Fibroblast of pulmonary artery (primary cell): ENCODE results near the gene MYCBP2.

Source experiments
- DNase-seq: peaks from one replicate; pipeline ENCODE4 v3.0.0-alpha.2; 2010; ENCODE audit warnings: low read depth
- H3K4me3 ChIP-seq: replicated peaks from 2 replicates; pipeline ENCODE4 v1.5.1; 2011; ENCODE audit warnings: low read depth, mild to moderate bottlenecking, control low read depth, low read length, moderate library complexity
- TF ChIP-seq, protein P1 (sequence below): IDR thresholded peaks from 2 replicates; pipeline ENCODE4 v1.5.1; 2011; ENCODE audit warnings: mild to moderate bottlenecking, control low read depth, low read length, inconsistent platforms; ENCODE audit errors: missing control alignments

The MYCBP2 gene

GRCh38 chr13:77094773-77095172, 232.1 kb downstream of the MYCBP2 start:
- DNase-seq: no peak
- TF ChIP-seq, protein P1, sequence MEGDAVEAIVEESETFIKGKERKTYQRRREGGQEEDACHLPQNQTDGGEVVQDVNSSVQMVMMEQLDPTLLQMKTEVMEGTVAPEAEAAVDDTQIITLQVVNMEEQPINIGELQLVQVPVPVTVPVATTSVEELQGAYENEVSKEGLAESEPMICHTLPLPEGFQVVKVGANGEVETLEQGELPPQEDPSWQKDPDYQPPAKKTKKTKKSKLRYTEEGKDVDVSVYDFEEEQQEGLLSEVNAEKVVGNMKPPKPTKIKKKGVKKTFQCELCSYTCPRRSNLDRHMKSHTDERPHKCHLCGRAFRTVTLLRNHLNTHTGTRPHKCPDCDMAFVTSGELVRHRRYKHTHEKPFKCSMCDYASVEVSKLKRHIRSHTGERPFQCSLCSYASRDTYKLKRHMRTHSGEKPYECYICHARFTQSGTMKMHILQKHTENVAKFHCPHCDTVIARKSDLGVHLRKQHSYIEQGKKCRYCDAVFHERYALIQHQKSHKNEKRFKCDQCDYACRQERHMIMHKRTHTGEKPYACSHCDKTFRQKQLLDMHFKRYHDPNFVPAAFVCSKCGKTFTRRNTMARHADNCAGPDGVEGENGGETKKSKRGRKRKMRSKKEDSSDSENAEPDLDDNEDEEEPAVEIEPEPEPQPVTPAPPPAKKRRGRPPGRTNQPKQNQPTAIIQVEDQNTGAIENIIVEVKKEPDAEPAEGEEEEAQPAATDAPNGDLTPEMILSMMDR: no peak
- H3K4me3 ChIP-seq: no peak overlapping the region

- no peak for DNase-seq
- TF ChIP-seq, protein P1: no peak
- no peak overlapping the region for H3K4me3 ChIP-seq
These were observed 233.2 kb downstream of the MYCBP2 start for GRCh38 chr13:77093735-77094134.

- no peak for DNase-seq
These were observed 242.1 kb downstream of the MYCBP2 start for GRCh38 chr13:77084755-77085154.

DNA sequence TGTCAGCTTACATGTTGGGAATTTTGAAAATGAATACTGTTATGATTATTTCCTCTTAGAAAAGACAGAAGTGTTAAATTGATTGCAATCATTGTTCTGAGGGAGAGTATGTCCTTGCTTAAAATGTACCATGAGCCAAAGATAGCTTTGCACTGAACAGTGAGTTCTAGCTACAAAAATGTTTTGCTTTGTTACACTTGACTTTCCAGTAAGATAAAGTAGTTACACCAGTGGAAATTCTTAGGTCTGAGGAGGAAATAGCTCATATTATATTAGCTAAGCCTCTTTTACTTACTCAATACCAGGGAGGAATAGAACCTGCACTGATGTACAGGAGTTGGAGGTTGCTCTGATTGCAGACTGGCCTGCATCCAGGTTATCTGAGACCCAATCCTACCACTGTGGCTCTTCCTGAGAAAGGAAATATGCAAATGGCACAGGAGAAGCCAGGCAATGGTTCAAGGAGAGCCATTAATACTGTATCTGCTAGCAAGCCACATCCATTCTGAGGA, 246.9 kb downstream of the MYCBP2 start:
- TF ChIP-seq, protein P1: no peak

More at GRCh38 chr13:77084755-77085154, 242.1 kb downstream of the MYCBP2 start:
- TF ChIP-seq, protein P1: no peak
- no peak overlapping the region for H3K4me3 ChIP-seq

GRCh38 chr13:77067519-77067918, 259.4 kb downstream of the MYCBP2 start:
- DNase-seq: no peak
- TF ChIP-seq, protein P1: no peak
- H3K4me3 ChIP-seq: no peak overlapping the region

More for the DNA sequence above, 246.9 kb downstream of the MYCBP2 start:
- no peak overlapping the region for H3K4me3 ChIP-seq
- peak; percentile 7 for DNase-seq

GRCh38 chr13:77065461-77066147, 261.3 kb downstream of the MYCBP2 start:
- TF ChIP-seq, protein P1: no peak
- DNase-seq: no peak
- no peak overlapping the region for H3K4me3 ChIP-seq

- TF ChIP-seq, protein P1: no peak
- no peak overlapping the region for H3K4me3 ChIP-seq
- DNase-seq: peak; percentile 5
These were observed 264.8 kb downstream of the MYCBP2 start for GRCh38 chr13:77062097-77062496.
